OCI-LY1 (cell line): ENCODE data around the gene USP34.

Experiments
- EZH2 ChIP-seq: fragments of 200-600 bp; sonication (generic), shearing (Covaris generic); IDR thresholded peaks from 2 replicates; pipeline ENCODE4 v1.8.0; 2017; ENCODE audit warnings: borderline replicate concordance, mixed run types, mild to moderate bottlenecking, antibody characterized with exemption, low read length, moderate library complexity, mixed read lengths
- TF ChIP-seq, protein P1 (sequence below): fragments of 200-600 bp; sonication (generic), shearing (Covaris generic); IDR thresholded peaks from 2 replicates; pipeline ENCODE4 v1.5.1; 2017; ENCODE audit warnings: mild to moderate bottlenecking, antibody characterized with exemption, low read length, moderate library complexity, mixed read lengths

DNA sequence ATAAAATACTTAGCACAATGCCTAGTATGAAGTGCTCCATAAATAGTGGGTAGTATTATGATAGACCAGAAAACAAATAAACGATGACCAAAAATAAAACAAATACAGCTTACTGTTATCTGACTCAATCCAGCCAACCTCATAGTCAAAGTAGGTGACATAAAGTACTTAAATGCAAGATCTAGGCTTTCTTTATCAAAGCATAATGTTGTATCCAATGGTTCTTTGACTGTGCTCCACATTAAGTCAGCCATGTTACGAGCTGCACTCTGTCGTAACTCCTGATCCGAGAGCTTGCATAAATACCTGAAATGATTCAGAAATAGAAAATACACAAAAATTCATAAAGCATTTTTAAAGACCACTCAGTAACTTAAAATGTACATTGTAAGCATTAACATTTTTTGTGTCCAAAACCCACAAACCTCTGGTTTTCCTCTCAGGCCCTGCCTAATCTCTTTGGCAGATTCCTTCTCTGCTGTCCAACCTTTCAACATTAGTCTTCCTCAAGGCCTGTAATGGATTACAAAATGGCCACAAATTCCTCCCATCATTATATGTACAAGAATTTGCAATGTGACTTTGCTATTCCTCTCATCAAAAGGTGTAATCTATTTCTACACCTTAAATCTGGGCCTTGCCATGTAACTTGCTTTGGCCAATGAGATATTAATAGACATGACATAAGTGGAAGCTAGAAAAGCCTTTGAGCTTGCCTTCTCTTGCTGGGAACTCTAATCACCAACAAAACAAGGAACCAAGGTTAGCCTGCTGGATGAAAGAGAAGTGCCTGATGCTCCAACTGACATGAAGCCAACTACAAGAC is 90.6 kb downstream of the USP34 start:
- TF ChIP-seq, protein P1, sequence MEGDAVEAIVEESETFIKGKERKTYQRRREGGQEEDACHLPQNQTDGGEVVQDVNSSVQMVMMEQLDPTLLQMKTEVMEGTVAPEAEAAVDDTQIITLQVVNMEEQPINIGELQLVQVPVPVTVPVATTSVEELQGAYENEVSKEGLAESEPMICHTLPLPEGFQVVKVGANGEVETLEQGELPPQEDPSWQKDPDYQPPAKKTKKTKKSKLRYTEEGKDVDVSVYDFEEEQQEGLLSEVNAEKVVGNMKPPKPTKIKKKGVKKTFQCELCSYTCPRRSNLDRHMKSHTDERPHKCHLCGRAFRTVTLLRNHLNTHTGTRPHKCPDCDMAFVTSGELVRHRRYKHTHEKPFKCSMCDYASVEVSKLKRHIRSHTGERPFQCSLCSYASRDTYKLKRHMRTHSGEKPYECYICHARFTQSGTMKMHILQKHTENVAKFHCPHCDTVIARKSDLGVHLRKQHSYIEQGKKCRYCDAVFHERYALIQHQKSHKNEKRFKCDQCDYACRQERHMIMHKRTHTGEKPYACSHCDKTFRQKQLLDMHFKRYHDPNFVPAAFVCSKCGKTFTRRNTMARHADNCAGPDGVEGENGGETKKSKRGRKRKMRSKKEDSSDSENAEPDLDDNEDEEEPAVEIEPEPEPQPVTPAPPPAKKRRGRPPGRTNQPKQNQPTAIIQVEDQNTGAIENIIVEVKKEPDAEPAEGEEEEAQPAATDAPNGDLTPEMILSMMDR: no peak
- TF ChIP-seq EZH2: no peak
